SK-N-SH (cell line): ENCODE results near the gene ADGRG7.

Experiments
- CTCF ChIP-seq: fragments of 200-600 bp; sonication (generic); IDR thresholded peaks from 2 replicates; pipeline ENCODE4 v1.6.1; 2017; ENCODE audit warnings: antibody characterized with exemption, mild to moderate bottlenecking, moderate library complexity
- MAX ChIP-seq: IDR thresholded peaks from 2 replicates; pipeline ENCODE4 v1.4.0; 2012; ENCODE audit warnings: low read depth
- MXI1 ChIP-seq: IDR thresholded peaks from 2 replicates; pipeline ENCODE4 v1.6.1; 2012; ENCODE audit warnings: mild to moderate bottlenecking, low read depth, low read length, improper control_type of control experiment
- USF2 ChIP-seq: fragments of 150-350 bp; IDR thresholded peaks from 2 replicates; pipeline ENCODE4 v1.6.1; 2017; ENCODE audit warnings: antibody characterized with exemption, low read length, low read depth, borderline replicate concordance

GRCh38 chr3:100570811-100571210, 38.6 kb upstream of the ADGRG7 start:
- TF ChIP-seq MXI1 (no peak), MAX (no peak), CTCF (no peak), USF2 (no peak)
